ENCODE results near the gene GHSR. TPM values are rescaled to one million over a fixed set of nuclear protein-coding genes. Genes with fewer than 3 reads are reported as not detected.

The GHSR gene
- polyA plus RNA-seq, 1 experiment: not detected

DNA sequence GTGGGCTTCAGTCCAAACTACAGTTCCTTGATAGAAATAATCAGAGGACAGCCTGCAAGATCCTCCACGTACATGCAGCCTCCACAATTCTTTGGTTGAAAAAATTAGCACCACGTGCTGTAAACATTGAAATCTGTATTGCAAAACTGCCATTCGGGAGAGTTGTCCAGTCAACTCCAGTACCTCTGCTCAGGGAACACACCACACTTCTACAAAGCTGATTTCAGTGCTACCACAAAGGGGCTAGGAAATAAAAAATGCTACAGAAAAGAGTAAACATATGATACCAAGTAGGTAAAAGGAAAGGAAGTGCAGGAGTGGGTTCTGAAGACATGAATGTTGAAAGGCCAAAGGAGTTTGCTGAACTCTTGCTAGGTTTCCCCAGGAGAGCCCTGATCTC, 40.4 kb downstream of the GHSR start:
- TF ChIP-seq, protein P1, sequence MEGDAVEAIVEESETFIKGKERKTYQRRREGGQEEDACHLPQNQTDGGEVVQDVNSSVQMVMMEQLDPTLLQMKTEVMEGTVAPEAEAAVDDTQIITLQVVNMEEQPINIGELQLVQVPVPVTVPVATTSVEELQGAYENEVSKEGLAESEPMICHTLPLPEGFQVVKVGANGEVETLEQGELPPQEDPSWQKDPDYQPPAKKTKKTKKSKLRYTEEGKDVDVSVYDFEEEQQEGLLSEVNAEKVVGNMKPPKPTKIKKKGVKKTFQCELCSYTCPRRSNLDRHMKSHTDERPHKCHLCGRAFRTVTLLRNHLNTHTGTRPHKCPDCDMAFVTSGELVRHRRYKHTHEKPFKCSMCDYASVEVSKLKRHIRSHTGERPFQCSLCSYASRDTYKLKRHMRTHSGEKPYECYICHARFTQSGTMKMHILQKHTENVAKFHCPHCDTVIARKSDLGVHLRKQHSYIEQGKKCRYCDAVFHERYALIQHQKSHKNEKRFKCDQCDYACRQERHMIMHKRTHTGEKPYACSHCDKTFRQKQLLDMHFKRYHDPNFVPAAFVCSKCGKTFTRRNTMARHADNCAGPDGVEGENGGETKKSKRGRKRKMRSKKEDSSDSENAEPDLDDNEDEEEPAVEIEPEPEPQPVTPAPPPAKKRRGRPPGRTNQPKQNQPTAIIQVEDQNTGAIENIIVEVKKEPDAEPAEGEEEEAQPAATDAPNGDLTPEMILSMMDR (IDR thresholded peaks at IDR 0.05; ENCODE audit: insufficient read depth, low read depth, low read length): no peak
- CTCF ChIA-PET: no interaction called here
- POLR2A ChIA-PET: no interaction called here
- Histone ChIP-seq H3K27me3 (ENCODE audit: control insufficient read depth, insufficient read depth, low read length) (no peaks in the 10 kb centered on the region), H3K4me3 (ENCODE audit: low read depth, low read length) (no peak overlapping the region), H3K36me3 (ENCODE audit: control insufficient read depth, insufficient read depth, low read length) (no peaks in the 10 kb centered on the region)
- DNase-seq (ENCODE audit: low read depth): no peak

DNA sequence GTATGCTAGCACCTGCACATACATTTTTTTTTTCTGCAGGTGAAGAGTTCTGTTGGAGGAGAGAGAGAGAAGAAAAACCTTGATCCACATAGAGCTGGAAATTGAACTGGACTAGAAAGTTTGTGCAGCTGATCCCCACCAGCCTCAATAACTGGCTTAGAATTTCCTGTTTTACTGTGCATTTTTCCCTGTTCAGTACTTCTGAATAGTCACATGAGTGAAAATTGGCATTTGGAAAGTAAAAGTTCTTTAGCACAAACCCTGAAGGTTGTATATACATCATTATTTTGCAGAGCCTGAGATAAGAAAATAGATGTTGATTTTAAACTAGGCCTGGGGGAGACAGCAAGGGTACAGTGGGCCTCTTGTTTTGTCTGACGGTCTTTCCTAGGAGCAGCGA, 42.3 kb downstream of the GHSR start:
- no peak overlapping the region for H3K4me3 ChIP-seq (ENCODE audit: low read depth, low read length)
- H3K36me3 ChIP-seq (ENCODE audit: control insufficient read depth, insufficient read depth, low read length): peaks cover 4% of the 10 kb centered on the region; the same call in 1 of the 2 replicates
- no peaks in the 10 kb centered on the region for H3K27me3 ChIP-seq (ENCODE audit: control insufficient read depth, insufficient read depth, low read length)
- CTCF ChIA-PET: no interaction called here
- TF ChIP-seq, protein P1 (IDR thresholded peaks at IDR 0.05; ENCODE audit: insufficient read depth, low read depth, low read length): no peak
- POLR2A ChIA-PET: interaction anchor here (0.6 kb wide), 1 partner anchor 212 kb away, joined by 3 read pairs; no protein-coding TSS in a partner anchor
- no peak for DNase-seq (ENCODE audit: low read depth)

DNA sequence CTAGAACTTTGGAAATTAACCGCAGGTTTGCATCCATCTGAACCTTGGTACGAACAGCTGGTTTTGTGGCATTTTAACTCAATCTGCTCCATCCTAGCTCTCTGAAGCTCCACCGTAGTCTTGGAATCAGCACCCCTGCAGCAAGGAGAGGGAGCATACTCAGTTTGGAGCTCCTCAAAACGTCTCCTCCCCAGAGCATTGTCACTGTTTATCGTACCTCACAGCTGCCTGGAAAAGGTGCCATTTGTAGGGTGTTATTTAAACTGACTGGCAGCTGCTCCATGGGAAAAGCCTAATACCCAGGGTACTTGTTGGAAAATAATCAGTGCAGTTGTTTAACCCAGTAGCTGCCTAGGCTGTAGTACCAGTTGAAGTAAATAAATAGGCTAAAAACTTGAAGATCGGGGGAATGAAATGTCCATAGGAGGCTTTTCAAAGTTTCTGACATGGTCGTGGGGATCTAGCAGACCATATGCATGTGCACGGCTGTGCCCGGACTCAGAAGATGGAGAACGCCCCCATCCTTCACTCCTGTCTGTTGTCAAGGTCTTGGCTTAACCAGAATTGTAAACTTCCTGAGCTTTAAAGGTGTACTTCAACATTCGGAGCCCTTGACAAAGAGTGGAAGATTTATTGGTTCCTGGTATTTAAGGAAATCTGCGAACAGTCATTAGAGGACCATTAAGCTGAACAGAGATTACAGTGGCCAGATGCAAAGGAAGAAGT, 43.9 kb downstream of the GHSR start:
- Histone ChIP-seq H3K36me3 (ENCODE audit: control insufficient read depth, insufficient read depth, low read length) (peaks cover 4% of the 10 kb centered on the region; the same call in 1 of the 2 replicates), H3K4me3 (ENCODE audit: low read depth, low read length) (no peak overlapping the region), H3K27me3 (ENCODE audit: control insufficient read depth, insufficient read depth, low read length) (no peaks in the 10 kb centered on the region)
- no peak for DNase-seq (ENCODE audit: low read depth)
- POLR2A ChIA-PET: no interaction called here
- CTCF ChIA-PET: interaction anchor here (1.1 kb wide), 1 partner anchor 192 kb away, joined by 3 read pairs; no protein-coding TSS in a partner anchor
- TF ChIP-seq, protein P1 (IDR thresholded peaks at IDR 0.05; ENCODE audit: insufficient read depth, low read depth, low read length): no peak

DNA sequence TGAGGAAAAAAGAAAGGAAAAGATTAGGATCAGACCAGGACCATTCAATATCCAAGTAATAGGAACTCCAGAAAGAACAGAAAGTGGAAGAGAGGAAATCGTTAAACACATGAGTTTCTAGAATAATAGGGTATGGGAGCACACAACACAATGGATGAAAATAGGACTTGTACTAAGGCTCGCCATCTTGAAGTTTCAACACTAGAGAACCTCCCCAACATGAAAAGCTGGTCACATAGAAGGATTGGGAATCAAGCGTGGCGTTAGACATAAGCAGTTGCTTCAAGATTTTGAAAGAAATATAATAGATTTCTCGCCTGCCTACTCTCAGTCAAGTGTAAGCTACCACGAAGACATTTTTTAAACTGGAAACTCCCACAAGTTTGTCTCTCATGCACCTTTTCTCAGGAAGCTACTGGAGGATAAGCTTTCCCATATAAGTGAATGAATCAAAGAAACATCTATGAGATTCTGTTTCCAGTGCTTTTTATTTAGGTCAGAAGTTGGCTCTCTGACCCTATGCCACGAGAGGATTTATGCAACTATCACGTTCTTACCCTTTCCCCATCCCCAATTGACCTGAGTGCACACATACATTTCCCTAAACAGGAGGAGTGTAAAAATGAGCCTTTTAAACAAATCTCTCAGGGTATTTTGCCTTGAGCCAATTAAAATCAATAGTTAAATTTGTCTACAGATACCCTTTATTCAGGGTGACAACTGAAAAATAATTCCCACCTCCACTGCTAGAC, 45.2 kb downstream of the GHSR start:
- Histone ChIP-seq H3K4me3 (ENCODE audit: low read depth, low read length) (no peak overlapping the region), H3K36me3 (ENCODE audit: control insufficient read depth, insufficient read depth, low read length) (peaks cover 5% of the 10 kb centered on the region; the same call in 1 of the 2 replicates), H3K27me3 (ENCODE audit: control insufficient read depth, insufficient read depth, low read length) (no peaks in the 10 kb centered on the region)
- CTCF ChIA-PET: interaction anchor here (1.2 kb wide), 1 partner anchor 74 kb away, joined by 3 read pairs; no protein-coding TSS in a partner anchor
- no peak for DNase-seq (ENCODE audit: low read depth)
- POLR2A ChIA-PET: no interaction called here
- TF ChIP-seq, protein P1 (IDR thresholded peaks at IDR 0.05; ENCODE audit: insufficient read depth, low read depth, low read length): no peak

DNA sequence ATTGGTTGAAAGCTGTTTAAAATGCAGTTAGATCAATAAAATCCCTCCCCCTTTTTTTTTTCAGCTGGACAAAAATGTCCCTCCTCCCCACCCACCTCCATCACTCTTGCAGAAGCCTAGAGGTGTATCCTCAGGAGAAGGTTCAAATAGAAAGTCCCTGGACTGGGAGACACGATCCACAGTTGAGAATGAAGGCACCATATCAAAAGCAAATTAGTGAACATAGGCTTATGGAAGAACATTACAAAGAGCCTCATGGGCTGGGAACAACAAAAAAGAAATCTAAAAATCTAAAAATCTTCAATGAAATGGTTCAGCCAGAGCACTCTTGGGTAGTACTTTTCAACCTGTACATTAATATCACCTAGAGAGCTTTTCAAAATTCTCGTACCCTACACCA, 46.2 kb downstream of the GHSR start:
- TF ChIP-seq, protein P1 (IDR thresholded peaks at IDR 0.05; ENCODE audit: insufficient read depth, low read depth, low read length): no peak
- CTCF ChIA-PET: no interaction called here
- Histone ChIP-seq H3K27me3 (ENCODE audit: control insufficient read depth, insufficient read depth, low read length) (no peaks in the 10 kb centered on the region), H3K4me3 (ENCODE audit: low read depth, low read length) (no peak overlapping the region), H3K36me3 (ENCODE audit: control insufficient read depth, insufficient read depth, low read length) (peaks cover 5% of the 10 kb centered on the region; the same call in 1 of the 2 replicates)
- DNase-seq (ENCODE audit: low read depth): no peak
- POLR2A ChIA-PET: no interaction called here
